COR-L47 (cell line): ENCODE results near the gene CAPNS2.

Experiments
- DNase-seq: peaks from one replicate; lab custom pipeline; 2025; lab: John Stamatoyannopoulos, UW

Gene CAPNS2

DNA sequence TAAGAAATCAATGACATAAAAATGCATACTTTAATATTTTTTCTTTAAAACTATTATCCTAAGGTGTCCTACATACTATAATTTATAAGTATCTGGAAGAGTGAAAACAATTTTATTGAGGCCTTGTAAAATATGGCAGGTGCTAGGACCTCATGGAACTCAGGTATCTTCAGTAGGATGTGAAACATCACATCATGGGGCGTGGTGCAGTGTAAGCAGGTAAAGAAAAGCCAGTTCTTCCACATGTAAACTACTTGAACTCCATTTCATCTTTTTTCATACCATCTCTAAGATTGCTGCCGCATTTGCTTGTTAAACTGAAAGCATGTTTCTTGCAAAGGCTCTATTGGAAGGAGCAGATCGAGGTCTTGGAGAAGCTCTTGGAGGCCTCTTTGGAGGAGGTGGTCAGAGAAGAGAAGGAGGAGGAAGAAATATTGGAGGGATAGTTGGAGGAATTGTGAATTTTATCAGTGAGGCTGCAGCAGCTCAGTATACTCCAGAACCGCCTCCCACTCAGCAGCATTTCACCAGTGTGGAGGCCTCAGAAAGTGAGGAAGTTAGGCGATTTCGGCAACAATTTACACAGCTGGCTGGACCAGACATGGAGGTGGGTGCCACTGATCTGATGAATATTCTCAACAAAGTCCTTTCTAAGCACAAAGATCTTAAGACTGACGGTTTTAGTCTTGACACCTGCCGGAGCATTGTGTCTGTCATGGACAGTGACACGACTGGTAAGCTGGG is at the start of gene CAPNS2:
Gene CAPNS2 (plus strand): TSS at position 253 of the 744 bp plus-strand sequence. CDS start 73 bp downstream, at position 326.
- no peak for DNase-seq

DNA sequence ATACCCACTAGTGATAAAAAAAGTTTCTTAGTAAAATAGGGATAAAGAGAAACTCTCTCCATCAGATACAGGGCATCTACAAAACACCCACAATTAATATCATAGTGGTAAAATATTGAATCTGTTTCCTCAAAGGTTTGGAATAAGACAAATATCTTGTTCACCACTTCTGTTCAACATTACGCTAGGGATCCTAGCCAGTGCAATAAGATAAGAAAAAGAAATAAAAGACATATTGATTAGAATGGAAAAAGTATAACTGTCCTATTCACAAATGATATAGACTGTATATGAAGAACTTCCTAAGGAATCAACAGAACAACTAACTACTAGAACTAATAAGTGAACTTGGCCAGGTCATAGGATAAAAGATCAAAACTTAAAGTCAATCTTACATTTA is 44.7 kb upstream of the CAPNS2 start:
- DNase-seq: no peak

DNA sequence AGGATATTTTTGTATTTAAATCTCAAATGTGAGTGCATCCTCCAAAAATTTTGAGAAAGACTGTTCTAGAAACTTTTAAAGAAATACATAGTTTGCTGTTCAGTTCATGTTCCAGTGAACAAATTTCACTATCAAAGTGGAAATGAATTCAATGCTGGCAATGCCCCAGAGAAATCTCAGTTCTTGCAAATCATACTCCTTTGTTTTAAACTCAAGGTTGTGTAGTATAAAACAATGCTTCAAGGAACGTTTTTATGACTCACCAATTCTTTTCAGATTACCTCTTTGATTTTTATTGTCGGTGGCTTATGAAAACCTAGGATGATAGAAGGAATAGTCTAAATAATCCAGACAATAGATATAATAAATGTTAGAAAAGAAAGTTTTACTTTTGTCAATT is 40.0 kb upstream of the CAPNS2 start:
- DNase-seq: no peak

DNA sequence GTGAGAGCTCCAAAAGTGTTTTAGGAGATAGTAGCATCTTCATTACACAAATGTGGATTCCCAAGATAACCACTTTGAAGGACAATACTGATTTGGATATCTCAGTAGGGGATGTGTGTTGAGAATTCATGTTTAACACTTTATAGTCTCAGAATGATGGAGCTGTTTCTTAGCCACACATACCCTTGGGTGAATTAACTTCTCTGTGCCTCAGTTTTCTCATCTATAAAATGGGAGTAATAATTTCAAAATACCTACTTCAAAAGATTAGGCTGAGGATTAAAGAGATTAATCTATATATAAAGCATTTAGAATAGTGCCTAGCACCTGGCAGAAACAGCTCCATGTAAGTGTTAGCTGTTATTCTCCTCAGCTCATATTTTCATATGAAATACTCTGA is 38.6 kb upstream of the CAPNS2 start:
- DNase-seq: no peak

DNA sequence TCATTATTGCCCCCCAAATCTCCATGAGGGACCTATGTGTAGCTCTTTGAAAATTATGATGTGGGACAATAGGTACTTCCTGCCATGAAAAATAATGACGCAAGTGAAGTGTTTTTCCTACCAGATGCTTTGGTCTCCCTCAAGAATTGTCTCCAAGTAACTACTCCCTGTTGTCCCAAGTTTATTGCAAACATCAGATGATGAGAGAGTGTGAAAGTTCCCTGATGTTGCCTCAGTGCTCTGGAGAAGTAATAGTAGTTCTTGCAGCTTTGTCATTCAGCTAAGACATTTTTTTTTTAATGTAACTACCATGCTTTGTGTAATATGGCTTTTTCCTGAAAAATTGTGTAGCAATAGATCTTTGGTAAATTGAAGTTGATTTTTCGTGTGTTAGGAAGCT is 37.5 kb upstream of the CAPNS2 start:
- DNase-seq: no peak

DNA sequence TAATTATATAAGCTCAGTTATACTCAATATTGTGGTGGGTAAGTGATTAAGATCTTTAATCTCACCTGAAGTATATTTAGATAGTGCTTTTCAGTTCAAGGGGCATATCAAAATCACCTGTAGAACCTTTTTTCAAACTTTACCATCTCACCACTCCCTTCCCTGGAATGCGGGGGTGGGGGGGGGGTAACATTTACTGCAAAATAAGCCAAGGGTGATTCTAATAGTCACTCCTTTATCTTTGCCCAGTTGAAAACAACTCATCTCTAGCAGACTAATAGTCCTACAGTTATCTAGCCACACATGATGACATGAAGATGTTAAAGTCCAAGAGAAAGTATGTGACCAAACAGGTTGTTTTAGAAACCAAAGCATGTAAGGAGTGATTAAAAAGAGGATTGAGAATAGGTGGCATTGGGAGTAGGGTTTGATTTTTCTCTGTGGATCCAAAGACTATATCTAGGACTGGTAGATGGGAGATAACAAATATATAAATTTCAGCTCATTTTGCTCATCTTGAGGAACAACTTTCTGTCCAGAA is 36.1 kb upstream of the CAPNS2 start:
- no peak for DNase-seq

DNA sequence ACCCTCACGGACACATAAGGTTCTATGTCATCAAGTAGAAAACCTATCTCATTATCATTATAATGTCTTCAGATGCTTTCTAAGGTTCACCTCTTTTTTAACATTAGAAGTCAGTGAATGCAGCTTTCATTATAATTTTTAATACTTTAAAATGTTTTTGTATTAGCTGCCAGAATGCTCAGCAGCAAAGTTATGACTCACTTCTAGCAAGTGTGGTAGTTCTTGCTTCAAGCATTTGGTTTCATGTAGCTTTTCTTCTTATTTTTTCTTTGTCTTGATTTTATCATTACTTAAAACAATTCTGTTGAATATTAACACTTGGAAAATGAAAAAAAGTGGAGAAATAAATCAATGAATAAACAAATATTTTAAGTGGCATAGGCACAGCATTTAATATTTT is 34.3 kb upstream of the CAPNS2 start:
- no peak for DNase-seq

DNA sequence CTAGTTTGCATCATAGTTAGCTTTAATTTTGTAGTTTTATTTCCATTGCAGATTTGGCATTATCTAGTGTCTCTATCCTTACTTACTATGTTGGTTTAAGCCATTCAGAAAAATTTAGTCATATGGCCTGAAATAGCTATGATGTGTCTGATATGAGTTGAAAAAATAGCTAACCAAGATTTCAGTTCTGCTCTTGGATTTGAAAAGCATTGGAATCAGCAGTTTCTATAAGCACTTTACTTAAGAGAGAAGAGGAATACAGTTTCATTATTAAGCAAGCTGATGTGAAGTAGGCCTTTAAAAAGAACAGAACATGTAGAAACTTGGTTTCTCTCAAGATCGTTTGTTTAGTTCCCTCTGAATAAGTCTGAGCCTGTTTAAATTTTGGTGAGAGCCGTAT is 31.7 kb upstream of the CAPNS2 start:
- no peak for DNase-seq

DNA sequence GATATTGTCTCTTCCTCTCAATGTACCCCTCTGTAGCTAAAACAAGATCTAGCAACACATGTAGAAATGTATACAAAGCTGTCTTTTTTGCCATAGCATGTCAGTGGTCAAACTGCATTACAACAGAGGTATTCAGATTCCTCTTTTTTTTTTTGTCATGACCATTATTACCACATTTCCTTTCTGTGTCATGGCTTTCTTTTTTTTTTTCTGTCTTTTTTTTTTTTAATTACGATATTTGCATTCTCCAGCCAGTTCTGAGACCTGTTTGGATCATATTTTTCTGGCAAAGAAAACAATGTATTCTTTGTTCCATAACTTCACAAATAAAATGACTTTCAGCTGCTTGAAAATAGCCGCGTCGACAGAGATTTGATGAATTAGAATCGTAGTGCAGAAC is 27.4 kb upstream of the CAPNS2 start:
- no peak for DNase-seq

DNA sequence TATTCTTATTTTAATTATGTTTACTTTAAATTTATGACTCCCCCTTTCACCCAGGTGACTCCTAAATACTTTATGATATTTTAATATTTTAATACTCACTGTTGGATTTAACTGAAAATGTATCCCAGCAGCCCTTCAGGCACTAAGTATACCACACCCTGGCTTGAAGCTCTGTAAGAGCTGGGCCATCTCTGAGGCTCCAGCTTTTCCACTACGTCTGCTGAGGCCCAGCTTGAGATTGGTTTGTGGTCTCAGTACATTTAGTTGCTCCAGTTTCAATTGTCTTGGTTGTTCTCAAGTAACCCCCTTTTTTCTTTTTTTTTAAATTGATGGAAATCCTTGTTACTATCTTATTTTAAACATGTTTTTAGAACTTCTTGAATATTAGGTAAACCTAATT is 27.0 kb upstream of the CAPNS2 start:
- DNase-seq: no peak

DNA sequence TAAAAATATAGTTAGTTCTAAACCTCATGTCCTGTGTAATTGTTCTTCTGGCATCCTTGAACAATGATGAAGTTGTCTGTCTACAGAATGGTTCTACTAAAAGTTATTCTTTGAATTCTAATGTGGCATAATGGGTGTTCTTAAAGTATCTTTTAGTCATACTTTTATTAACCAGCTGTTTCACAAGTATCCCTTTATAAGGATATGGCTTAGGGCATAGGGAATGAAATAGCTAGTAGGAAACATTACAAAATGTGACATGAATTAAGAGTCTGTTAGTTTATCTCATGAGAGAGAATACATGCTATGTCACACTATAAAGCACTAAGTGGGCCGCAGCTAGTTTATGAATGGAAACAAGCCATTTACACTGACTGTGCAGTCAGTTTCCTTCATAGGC is 26.3 kb upstream of the CAPNS2 start:
- no peak for DNase-seq

DNA sequence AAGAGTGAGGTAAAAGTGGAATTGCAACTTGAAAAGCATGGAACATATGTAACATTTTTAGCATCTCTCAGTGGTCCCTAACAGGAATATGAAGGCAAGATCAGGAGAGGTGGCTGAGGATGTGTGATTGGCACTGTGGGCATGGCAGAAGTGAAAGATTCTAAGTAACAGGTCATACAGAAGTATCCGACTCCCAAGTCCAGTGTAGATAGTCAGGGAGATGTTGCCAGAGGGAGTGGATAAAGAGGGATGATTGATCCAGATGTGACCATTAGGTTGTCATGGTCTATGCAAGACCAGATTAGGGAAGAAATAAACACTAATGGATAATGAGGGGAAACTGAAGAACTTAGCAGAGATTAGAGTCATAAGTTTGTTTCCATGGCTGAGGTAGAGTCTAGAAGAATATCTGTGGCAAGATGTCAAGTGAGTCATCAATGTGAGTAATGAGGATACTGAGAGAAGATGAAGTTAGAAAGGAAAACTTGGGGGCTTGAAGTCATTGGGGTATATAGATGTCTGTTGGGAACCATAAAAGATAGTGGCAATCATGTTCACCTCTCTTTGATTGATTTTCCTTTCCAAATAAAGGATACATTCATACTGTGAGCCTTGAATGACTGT is 23.9 kb upstream of the CAPNS2 start:
- no peak for DNase-seq

DNA sequence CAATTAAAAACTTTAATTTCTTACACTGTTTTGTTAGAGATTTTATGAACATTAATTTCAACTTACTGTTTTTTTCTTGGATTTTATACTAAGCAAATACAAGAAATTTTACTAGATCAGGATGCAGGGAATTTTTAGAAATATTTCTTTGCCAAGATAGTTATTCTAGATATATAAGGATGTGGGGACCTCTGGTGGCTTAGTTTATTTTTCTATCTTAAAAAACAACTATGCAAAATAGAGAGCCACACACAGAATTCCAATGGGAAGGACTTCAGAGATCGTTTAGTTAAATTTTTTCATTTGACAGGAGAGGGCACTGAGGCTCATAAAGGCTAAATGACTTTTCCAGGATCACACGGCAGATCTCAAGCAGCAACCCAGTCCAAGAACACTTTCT is 23.0 kb upstream of the CAPNS2 start:
- no peak for DNase-seq

DNA sequence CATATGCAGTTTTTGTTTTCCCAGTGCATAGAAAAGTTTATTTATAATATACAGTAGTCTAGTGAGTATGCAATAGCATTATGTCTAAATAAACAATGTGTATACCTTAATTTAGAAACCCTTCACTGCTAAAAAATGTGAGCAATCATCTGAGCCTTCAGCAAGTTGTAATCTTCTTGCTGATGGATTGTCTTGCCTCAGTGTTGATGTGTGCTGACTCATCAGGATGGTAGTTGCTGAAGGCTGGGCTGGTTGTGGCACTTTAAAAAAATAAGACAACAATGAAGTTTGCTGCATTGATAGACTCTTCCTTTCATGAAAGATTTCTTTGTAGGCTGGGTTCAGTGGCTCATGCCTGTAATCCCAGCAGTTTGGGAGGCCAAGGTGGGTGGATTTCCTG is 13.9 kb upstream of the CAPNS2 start:
- no peak for DNase-seq

DNA sequence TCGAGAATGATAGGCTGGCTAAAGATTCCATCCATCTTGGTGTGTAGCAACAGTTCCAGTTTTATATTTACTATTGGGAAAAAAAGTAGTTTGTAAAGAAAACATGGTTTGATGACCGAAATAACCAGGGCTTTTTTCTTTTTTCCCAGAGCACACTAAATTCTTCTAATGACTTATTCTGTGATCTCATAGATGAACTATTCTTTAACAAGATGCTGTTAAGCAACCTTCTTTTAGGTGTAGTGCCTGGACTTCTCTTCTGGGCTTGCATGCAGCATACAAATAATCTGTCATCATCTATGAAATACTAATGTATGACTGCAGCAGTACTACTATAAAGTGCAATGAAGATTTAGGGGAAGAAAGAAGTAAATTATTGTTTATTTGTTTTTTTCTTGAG is 11.0 kb upstream of the CAPNS2 start:
- DNase-seq: no peak

DNA sequence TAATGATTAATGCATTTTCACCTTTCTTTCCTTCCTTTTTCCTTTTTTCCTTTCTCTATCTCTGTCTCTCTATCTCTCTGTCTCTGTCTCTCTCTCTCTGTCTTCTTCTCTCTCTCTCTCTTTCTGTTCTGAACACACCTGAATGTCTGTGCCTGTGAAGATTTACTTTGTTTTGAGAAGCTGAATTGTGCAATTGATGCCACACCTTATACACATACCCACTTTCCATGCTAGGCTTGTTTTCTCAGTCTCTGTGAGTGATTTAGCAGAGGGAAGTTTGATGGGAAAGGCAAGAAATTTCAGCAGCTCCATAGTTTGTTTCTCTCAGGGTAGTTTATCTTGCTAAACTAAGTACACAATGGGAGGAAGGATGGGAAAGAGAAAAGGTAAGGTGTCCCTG is 9.3 kb upstream of the CAPNS2 start:
- DNase-seq: no peak

DNA sequence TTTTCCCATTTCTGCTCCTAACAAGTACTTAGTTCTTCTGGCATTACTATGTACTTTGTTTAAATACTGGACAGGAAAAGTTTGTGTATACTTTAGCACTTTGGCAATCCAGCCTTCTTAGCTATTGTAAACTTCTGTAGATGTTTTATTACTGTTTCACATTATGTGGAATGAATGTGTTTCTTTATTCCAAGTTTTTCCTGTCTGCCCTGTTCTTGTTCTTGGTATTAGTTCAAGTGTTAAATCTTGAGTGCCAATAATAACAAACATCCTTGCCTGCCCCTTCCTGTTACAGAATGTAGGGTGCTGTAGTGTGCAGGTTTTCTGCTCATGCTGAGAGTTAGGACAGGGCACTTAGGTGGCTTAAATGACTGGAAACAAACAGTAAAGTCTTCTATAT is 7.3 kb upstream of the CAPNS2 start:
- DNase-seq: no peak

DNA sequence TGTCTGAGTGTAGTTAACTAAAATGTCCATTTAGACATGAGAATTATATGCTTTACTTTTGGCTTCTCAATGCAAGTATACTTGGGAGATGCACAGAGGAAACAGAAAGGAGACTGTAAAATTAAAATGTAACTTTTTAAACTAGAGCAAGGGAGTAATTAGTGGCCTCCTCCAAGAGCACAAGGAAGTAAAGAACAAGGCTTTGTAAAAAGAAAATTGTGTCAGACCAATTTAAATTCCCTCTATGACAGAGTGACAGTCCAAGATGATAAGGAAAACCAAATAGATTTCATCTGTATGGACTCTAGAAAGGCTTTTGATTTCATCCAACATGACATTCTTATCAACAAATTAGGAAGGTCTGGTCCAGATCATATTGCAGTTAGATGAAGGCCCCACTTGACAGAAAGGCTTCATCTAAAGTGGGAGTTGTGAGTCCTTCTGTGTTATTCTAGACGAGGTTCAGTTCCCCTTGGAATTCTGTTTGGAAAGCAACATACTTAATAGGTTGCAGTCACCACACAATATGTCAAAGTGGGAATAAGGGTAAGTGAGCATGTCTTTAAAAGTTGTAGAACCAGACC is 6.5 kb upstream of the CAPNS2 start:
- no peak for DNase-seq

DNA sequence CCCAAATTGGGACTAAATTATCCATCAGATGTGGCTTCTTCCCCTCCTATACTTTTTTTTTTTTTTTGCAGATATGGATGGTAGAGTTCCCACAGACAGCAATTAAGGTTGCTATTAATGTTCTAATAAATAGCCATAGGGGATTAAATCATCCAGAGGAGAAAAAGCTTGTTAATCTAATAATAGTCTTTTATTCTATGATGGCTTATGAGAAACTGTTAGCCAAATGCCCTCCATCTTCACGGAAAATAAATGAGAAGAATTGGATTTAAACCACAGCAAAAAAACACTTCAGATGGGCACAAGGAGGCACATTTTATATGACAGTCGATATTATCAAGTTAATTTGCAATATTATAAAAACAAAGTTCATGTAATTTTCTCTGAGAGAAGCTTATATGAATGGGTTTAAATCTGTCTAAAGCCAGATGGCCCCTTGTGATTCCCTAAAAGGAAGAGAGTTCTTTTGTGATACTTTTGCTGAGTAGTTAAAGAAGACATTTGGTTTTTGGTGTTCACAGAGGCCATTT is 5.1 kb upstream of the CAPNS2 start:
- no peak for DNase-seq

DNA sequence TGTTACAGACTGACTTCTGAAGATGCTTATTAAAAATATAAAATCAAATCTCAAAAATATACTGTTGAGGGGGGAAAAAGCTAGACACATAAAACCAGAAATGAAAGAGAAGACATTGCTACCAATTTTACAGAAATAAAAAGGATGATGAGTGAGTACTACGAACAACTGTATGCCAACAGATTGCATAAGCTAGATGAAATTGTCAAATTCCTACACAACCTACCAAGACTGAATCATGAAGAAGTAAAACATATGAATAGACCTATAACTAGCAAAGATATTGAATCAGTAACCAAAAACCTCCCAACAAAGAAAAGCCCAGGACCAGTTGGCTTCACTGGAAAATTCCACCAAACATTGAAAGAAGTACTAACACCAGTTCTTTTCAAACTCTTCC is 3.5 kb upstream of the CAPNS2 start:
- DNase-seq: no peak

DNA sequence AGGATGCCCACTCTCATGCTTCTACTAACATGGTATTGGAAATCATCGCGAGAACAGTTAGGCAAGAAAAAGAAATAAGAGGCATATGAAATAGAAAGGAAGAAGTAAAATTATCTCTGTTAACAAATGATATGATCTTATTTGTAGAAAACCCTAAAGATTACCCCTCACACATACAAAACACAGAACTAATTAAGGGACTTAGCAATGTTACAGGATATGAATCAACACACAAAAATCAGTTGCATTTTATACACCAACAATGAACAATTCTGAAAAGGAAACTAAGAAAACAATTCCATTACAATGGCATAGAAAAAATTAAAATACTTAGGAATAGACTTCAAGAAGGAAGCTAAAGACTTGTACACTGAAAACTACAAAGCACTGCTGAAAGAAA is 2.7 kb upstream of the CAPNS2 start:
- no peak for DNase-seq

DNA sequence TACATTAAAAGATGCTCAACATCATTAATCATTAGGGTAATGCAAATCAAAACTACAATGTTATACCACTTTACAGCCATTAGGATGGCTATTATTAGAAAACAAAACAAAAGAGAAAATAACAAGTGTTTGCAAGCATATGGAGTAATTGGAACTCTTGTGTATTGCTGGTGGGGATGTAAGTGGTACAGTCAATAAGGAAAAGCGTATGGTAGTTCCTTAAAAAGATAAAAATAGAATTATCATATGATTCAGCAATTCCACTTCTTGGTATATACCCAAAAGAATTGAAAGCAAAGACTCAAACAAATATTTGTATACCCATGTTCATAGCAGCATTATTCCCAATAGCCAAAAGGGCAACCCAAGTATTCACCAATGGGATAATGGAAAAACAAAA is 1.4 kb upstream of the CAPNS2 start:
- no peak for DNase-seq

DNA sequence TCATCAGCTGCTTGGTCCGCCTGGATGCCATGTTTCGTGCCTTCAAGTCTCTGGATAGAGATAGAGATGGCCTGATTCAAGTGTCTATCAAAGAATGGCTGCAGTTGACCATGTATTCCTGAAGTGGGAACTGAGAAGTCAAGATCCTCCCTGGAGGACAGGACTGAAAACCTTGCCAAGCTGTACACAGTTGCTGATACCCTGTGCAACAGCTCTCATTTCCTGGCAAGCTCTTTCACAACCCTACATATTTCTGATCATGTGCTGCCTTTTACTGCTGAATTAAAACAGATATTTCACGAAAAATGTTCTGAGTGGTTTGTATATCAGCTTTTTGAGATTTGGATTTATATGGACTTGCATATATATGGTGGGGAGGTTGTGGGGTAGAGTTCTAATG is 898 bp downstream of the CAPNS2 start:
- DNase-seq: no peak
